K562 (cell line): ENCODE measurements around the gene LITAF. TPM values are rescaled to one million over a fixed set of nuclear protein-coding genes. Genes with fewer than 3 reads are reported as not detected.
A peak's percentile ranks its signal among the peaks of the same experiment; 100 is the strongest.

ENCODE experiments used
- CBX8 ChIP-seq: fragments of 200-600 bp; sonication (generic); IDR thresholded peaks from 2 replicates; pipeline ENCODE4 v1.6.1; 2012; ENCODE audit warnings: borderline replicate concordance, mixed run types, low read depth, mild to moderate bottlenecking, moderate library complexity, mixed read lengths, low read length, control low read depth, inconsistent platforms; ENCODE audit not compliant: poor library complexity, severe bottlenecking; ENCODE audit errors: extremely low read depth
- CHD4 ChIP-seq: fragments of 200-600 bp; sonication (generic); IDR thresholded peaks from 3 replicates; pipeline ENCODE4 v1.6.1; 2012; ENCODE audit warnings: low read depth, mild to moderate bottlenecking, mixed read lengths, low read length, inconsistent platforms; ENCODE audit not compliant: insufficient read depth, insufficient replicate concordance, poor library complexity, severe bottlenecking
- CREB1 ChIP-seq, 2 experiments: sonication (generic) in 1 of 2; formaldehyde crosslinking in 1 of 2; IDR thresholded peaks; 2 replicates each; pipeline versions ENCODE4 v1.6.1 to v1.8.0; 2012 to 2022; ENCODE audit warnings: inconsistent platforms in 1 of 2, mild to moderate bottlenecking in 1 of 2, missing genetic modification reagents in 1 of 2, moderate library complexity in 1 of 2
- CTCF ChIP-seq, 3 experiments: IDR thresholded peaks in 2 of 3; conservative IDR thresholded peaks in 1 of 3; 2 replicates each; pipeline ENCODE4 v1.5.1; 2011 to 2012; ENCODE audit warnings: low read length in 3 of 3, mild to moderate bottlenecking in 3 of 3, control low read depth in 2 of 3, improper control_type of control experiment in 1 of 3, inconsistent platforms in 1 of 3, low read depth in 1 of 3, mixed read lengths in 1 of 3, moderate library complexity in 1 of 3; ENCODE audit not compliant: insufficient read depth in 2 of 3
- FOS ChIP-seq: IDR thresholded peaks from 3 replicates; pipeline ENCODE4 v1.6.1; 2011; ENCODE audit not compliant: insufficient read length; ENCODE audit errors: extremely low read depth
- GATA2 ChIP-seq: sonication (generic); formaldehyde crosslinking; IDR thresholded peaks from 2 replicates; pipeline ENCODE4 v1.4.0; 2020; ENCODE audit warnings: mild to moderate bottlenecking, missing genetic modification reagents
- IRF9 ChIP-seq: fragments of 450-650 bp; IDR thresholded peaks from 2 replicates; pipeline ENCODE4 v1.6.1; 2016; ENCODE audit warnings: missing biosample characterization, missing genetic modification characterization
- KDM2B ChIP-seq: fragments of 250-450 bp; sonication (Bioruptor Pico); IDR thresholded peaks from 2 replicates; pipeline ENCODE4 v1.8.0; 2021; ENCODE audit warnings: mild to moderate bottlenecking, moderate library complexity
- MBD2 ChIP-seq: sonication (generic); IDR thresholded peaks from 2 replicates; pipeline ENCODE4 v1.6.1; 2016; ENCODE audit warnings: low read depth, borderline replicate concordance
- NONO ChIP-seq, 2 experiments: fragments of 200-400 bp in 1 of 2; fragments of 450-650 bp in 1 of 2; formaldehyde crosslinking in 1 of 2; IDR thresholded peaks; 2 replicates each; pipeline ENCODE4 v1.6.1; 2017; ENCODE audit warnings: low read depth in 2 of 2, mild to moderate bottlenecking in 2 of 2, moderate library complexity in 2 of 2, low read length in 1 of 2
- NRF1 ChIP-seq, 2 experiments: fragments of 450-650 bp; IDR thresholded peaks in 1 of 2; conservative IDR thresholded peaks in 1 of 2; 2 replicates each; pipeline ENCODE4 v1.6.1; 2014; ENCODE audit warnings: mild to moderate bottlenecking in 2 of 2
- PCBP2 ChIP-seq: fragments of 200-400 bp; formaldehyde crosslinking; IDR thresholded peaks from 2 replicates; pipeline ENCODE4 v1.6.1; 2018; ENCODE audit warnings: low read length, low read depth, mild to moderate bottlenecking, moderate library complexity; ENCODE audit not compliant: poor library complexity, severe bottlenecking
- RHOXF2B ChIP-seq: fragments of 250-450 bp; sonication (Bioruptor Pico); conservative IDR thresholded peaks from 2 replicates; pipeline ENCODE4 v1.5.1; 2021
- SIN3A ChIP-seq, 2 experiments: fragments of 150-350 bp in 1 of 2; IDR thresholded peaks; 2 replicates each; pipeline ENCODE4 v1.6.1; 2011 to 2016; ENCODE audit warnings: borderline replicate concordance in 2 of 2, low read depth in 2 of 2, low read length in 2 of 2, mild to moderate bottlenecking in 2 of 2, moderate library complexity in 2 of 2; ENCODE audit not compliant: control insufficient read depth in 1 of 2
- ZNF143 ChIP-seq: sonication (generic); formaldehyde crosslinking; IDR thresholded peaks from 2 replicates; pipeline ENCODE4 v1.9.0; 2022; ENCODE audit warnings: mild to moderate bottlenecking, missing genetic modification reagents
- ZNF354B ChIP-seq: fragments of 250-450 bp; sonication (Bioruptor Pico); IDR thresholded peaks from 2 replicates; pipeline ENCODE4 v1.4.0; 2020
- polyA plus RNA-seq, 8 experiments: library from polyadenylated mRNA; depleted of rRNA in 4 of 8; stranded (reverse) in 5 of 8; unstranded in 3 of 8; fragments of >200 nt; fragmentation: Nextera tagmentation in 2 of 8; fragmentation: Illumina TruSeq in 1 of 8; extraction: Ambion mirVana in 2 of 8; extraction: Trizol in 1 of 8; gene quantifications; 2 replicates each; pipeline versions ENCODE4 v1.2.1 to v1.2.3, GENCODE V29; 2011 to 2014; ENCODE audit warnings: inconsistent platforms in 1 of 8, missing spikeins in 1 of 8
- total RNA-seq, 7 experiments: library from RNA; depleted of rRNA in 6 of 7; stranded (reverse); fragments of >200 nt in 6 of 7; fragmentation: Illumina TruSeq in 2 of 7; extraction: Trizol in 2 of 7; gene quantifications; 2 replicates each; pipeline versions ENCODE4 v1.2.1 to v1.2.3, GENCODE V29; 2011 to 2021; ENCODE audit warnings: low replicate concordance in 1 of 7
- TF ChIP-seq, protein P1 (sequence below): IDR thresholded peaks from 2 replicates; pipeline ENCODE4 v1.6.1; 2012; ENCODE audit warnings: low read depth, low read length, improper control_type of control experiment, borderline replicate concordance

LITAF gene
- total and polyA plus RNA-seq, 9 of the 15 experiments (the other 6 are each of a cell fraction or from before 2014, with no cell fraction given): 4.1 to 17.8 (median 11.9) TPM

- TF ChIP-seq, protein P1, sequence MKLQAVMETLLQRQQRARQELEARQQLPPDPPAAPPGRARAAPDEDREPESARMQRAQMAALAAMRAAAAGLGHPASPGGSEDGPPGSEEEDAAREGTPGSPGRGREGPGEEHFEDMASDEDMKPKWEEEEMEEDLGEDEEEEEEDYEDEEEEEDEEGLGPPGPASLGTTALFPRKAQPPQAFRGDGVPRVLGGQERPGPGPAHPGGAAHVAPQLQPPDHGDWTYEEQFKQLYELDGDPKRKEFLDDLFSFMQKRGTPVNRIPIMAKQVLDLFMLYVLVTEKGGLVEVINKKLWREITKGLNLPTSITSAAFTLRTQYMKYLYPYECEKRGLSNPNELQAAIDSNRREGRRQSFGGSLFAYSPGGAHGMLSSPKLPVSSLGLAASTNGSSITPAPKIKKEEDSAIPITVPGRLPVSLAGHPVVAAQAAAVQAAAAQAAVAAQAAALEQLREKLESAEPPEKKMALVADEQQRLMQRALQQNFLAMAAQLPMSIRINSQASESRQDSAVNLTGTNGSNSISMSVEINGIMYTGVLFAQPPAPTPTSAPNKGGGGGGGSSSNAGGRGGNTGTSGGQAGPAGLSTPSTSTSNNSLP: 0 out of 2 replicates have a peak, but pooled peaks have one; percentile 23
- TF ChIP-seq NRF1 (conservative IDR thresholded peaks at IDR 0.05 in 1 of 2, IDR thresholded peaks at IDR 0.05 in 1 of 2) (peak; percentile 48 to 58), KDM2B (CRISPR knock-in tag) (no peak), SIN3A (IDR thresholded peaks at IDR 0.05; ENCODE audit: borderline replicate concordance in 2 of 2, control insufficient read depth in 1 of 2, low read depth in 2 of 2, low read length in 2 of 2) (no peak), CBX8 (no peak), GATA2 (CRISPR knock-in tag) (peak; percentile 72), ZNF354B (CRISPR knock-in tag) (peak; percentile 13; the same call in 1 of the 2 replicates), CHD4 (peak; percentile 91), MBD2 (no peak; the same call in 1 of the 2 replicates), FOS (peak; percentile 35), ZNF143 (peak; percentile 42; the same call in 1 of the 2 replicates), IRF9 (tag) (no peak), NONO (IDR thresholded peaks at IDR 0.05; ENCODE audit: low read depth in 2 of 2, low read length in 1 of 2) (no peak), CTCF (IDR thresholded peaks at IDR 0.05 in 2 of 3, conservative IDR thresholded peaks at IDR 0.05 in 1 of 3; ENCODE audit: insufficient read depth in 2 of 3, low read depth in 1 of 3, low read length in 3 of 3) (peak in 1 of 3 experiments; percentile 0; a peak in 1 of 6 replicates), CREB1 (IDR thresholded peaks at IDR 0.05) (no peak), CREB1 (CRISPR knock-in tag; IDR thresholded peaks at IDR 0.05) (peak; percentile 13; the same call in 1 of the 2 replicates), PCBP2 (no peak), RHOXF2B (CRISPR knock-in tag) (no peak)
These were observed 26.9 kb upstream of the LITAF start (continued) for GRCh38 chr16:11613381-11614303.
